ENCODE data around the gene SRF. TPM values are rescaled to one million over a fixed set of nuclear protein-coding genes. Genes with fewer than 3 reads are reported as not detected.

The SRF gene
- total RNA-seq, 1 experiment from 2014 or later = 35.0 TPM

- Histone ChIP-seq H3F3A (ENCODE audit: low read length, unreplicated experiment) (peaks cover 8% of the 10 kb centered on the region), H3K9me3 (ENCODE audit: low read length) (no peaks in the 10 kb centered on the region), H3K9ac (ENCODE audit: low read length) (no peak overlapping the region), H2AFZ (ENCODE audit: low read length) (peak overlapping the region; percentile 14; the same call in 1 of the 2 replicates), H3K4me1 (ENCODE audit: insufficient read depth, low read length) (peaks cover 19% of the 10 kb centered on the region), H3K27me3 (ENCODE audit: low read length) (no peaks in the 10 kb centered on the region), H4K20me1 (ENCODE audit: low read length) (no peaks in the 10 kb centered on the region), H3K36me3 (ENCODE audit: low read depth, low read length) (no peaks in the 10 kb centered on the region), H3K4me3 (ENCODE audit: low read length) (no peak overlapping the region; the same call in 1 of the 2 replicates), H3K27ac (ENCODE audit: low read length) (peak overlapping the region; percentile 54), H3K9me2 (replicated peaks; ENCODE audit: low read length) (no peaks in the 10 kb centered on the region), H3K79me2 (ENCODE audit: low read length) (no peaks in the 10 kb centered on the region), H3K4me2 (ENCODE audit: low read length) (peak overlapping the region; percentile 69)
- peak; percentile 96 for ATAC-seq
- ChIA-PET CTCF (interaction anchor here (0.6 kb wide), 1 partner anchor 307 kb away, joined by 6 read pairs; no protein-coding TSS in a partner anchor), POLR2A (ENCODE audit: unreplicated experiment) (interaction anchor here (0.6 kb wide), 1 partner anchor 96 kb away, joined by 9 read pairs; the partner anchor contains the start of gene CUL7)
- BruUV-seq (replicated peaks) = no TSS peak
- peak; percentile 88 for DNase-seq
- TF ChIP-seq CTCF (conservative IDR thresholded peaks at IDR 0.05; ENCODE audit: low read depth, low read length) (no peak), EZH2 (IDR thresholded peaks at IDR 0.05; ENCODE audit: low read length, unreplicated experiment) (no peak)
- intact Hi-C loops (cut with micrococcal nuclease) = loop anchor here (2.0 kb wide), 1 partner anchor 21 kb away; the partner anchor contains the start of gene SRF
These were observed 20.9 kb upstream of the SRF start for GRCh38 chr6:43150051-43150751.

GRCh38 chr6:43159599-43159998 is 11.5 kb upstream of the SRF start:
- ChIA-PET CTCF (no interaction called here), POLR2A (ENCODE audit: unreplicated experiment) (no interaction called here)
- ATAC-seq (no peak), DNase-seq (no peak)
- Histone ChIP-seq H3K79me2 (ENCODE audit: low read length) (no peaks in the 10 kb centered on the region), H3K27ac (ENCODE audit: low read length) (no peak overlapping the region), H3K9me3 (ENCODE audit: low read length) (no peaks in the 10 kb centered on the region), H3K27me3 (ENCODE audit: low read length) (no peaks in the 10 kb centered on the region), H3K4me3 (ENCODE audit: low read length) (no peak overlapping the region), H3K9me2 (replicated peaks; ENCODE audit: low read length) (no peaks in the 10 kb centered on the region), H3K9ac (ENCODE audit: low read length) (no peak overlapping the region), H3F3A (ENCODE audit: low read length, unreplicated experiment) (no peaks in the 10 kb centered on the region), H3K4me2 (ENCODE audit: low read length) (no peak overlapping the region), H2AFZ (ENCODE audit: low read length) (no peak overlapping the region), H4K20me1 (ENCODE audit: low read length) (no peaks in the 10 kb centered on the region), H3K4me1 (ENCODE audit: insufficient read depth, low read length) (no peaks in the 10 kb centered on the region), H3K36me3 (ENCODE audit: low read depth, low read length) (no peaks in the 10 kb centered on the region)
- intact Hi-C loops (cut with micrococcal nuclease) = no loop called here
- no peak for TF ChIP-seq EZH2phosphoT487 (IDR thresholded peaks at IDR 0.05; ENCODE audit: borderline replicate concordance, low read length)
- TF ChIP-seq EZH2 (IDR thresholded peaks at IDR 0.05; ENCODE audit: low read length, unreplicated experiment) = no peak
- TF ChIP-seq CTCF (conservative IDR thresholded peaks at IDR 0.05; ENCODE audit: low read depth, low read length) = no peak
- BruUV-seq (replicated peaks) = no TSS peak

- no peak overlapping the region for H2AFZ ChIP-seq (ENCODE audit: low read length)
- H3K4me2 ChIP-seq (ENCODE audit: low read length) = no peak overlapping the region
- intact Hi-C loops (cut with micrococcal nuclease) = no loop called here
- H3K27me3 ChIP-seq (ENCODE audit: low read length) = no peaks in the 10 kb centered on the region
- H4K20me1 ChIP-seq (ENCODE audit: low read length) = no peaks in the 10 kb centered on the region
- no peak overlapping the region for H3K27ac ChIP-seq (ENCODE audit: low read length)
- no peaks in the 10 kb centered on the region for H3K9me2 ChIP-seq (replicated peaks; ENCODE audit: low read length)
- no peaks in the 10 kb centered on the region for H3K4me1 ChIP-seq (ENCODE audit: insufficient read depth, low read length)
- DNase-seq = no peak
- H3K36me3 ChIP-seq (ENCODE audit: low read depth, low read length) = no peaks in the 10 kb centered on the region
- BruUV-seq (replicated peaks) = no TSS peak
- H3K79me2 ChIP-seq (ENCODE audit: low read length) = no peaks in the 10 kb centered on the region
- POLR2A ChIA-PET (ENCODE audit: unreplicated experiment) = interaction anchor here (0.6 kb wide), 1 partner anchor 110 kb away, joined by 11 read pairs; the partner anchor contains the start of gene CUL7
- no peak for ATAC-seq
- H3F3A ChIP-seq (ENCODE audit: low read length, unreplicated experiment) = no peaks in the 10 kb centered on the region
- TF ChIP-seq EZH2 (IDR thresholded peaks at IDR 0.05; ENCODE audit: low read length, unreplicated experiment) = no peak
- no peaks in the 10 kb centered on the region for H3K9me3 ChIP-seq (ENCODE audit: low read length)
- no peak overlapping the region for H3K4me3 ChIP-seq (ENCODE audit: low read length)
- H3K9ac ChIP-seq (ENCODE audit: low read length) = no peak overlapping the region
- CTCF ChIA-PET = interaction anchor here (0.7 kb wide), 1 partner anchor 20 kb away, joined by 5 read pairs; no protein-coding TSS in a partner anchor
These were observed 7.2 kb upstream of the SRF start for GRCh38 chr6:43163899-43164298.

All from PC-3 (cell line).